ENCODE measurements around the gene CD44. TPM values are rescaled to one million over a fixed set of nuclear protein-coding genes. Genes with fewer than 3 reads are reported as not detected.

CD44 gene
- total RNA-seq, 4 donors from 2014 or later: 19.5 to 32.5 (median 29.2) TPM

GRCh38 chr11:35245786-35246185 lies 106.8 kb downstream of the CD44 start:
- H3K36me3 ChIP-seq: no peaks in the 10 kb centered on the region
- H3K27me3 ChIP-seq: no peaks in the 10 kb centered on the region
- TF ChIP-seq POLR2A (IDR thresholded peaks at IDR 0.05): no peak
- no peak for TF ChIP-seq CTCF (IDR thresholded peaks at IDR 0.05 in 4 of 5, conservative IDR thresholded peaks at IDR 0.05 in 1 of 5)
- peak overlapping the region in 3 of 4 donors; percentile 11 to 59 (median 50) for H3K27ac ChIP-seq
- H3K9me3 ChIP-seq: no peaks in the 10 kb centered on the region
- H3K4me1 ChIP-seq: peaks cover 4 to 9% of the 10 kb centered on the region in 2 donors
- intact Hi-C loops (cut with DNase I; ENCODE audit: low total_unique reads) (loop anchor here (10.0 kb wide), 1 partner anchor 119 kb away; no protein-coding TSS in a partner anchor), in situ Hi-C loops (cut with MboI; ENCODE audit: low sequenced_read_pairs in 4 of 4) (loop anchor here in 1 of 4 donors (10.0 to 25.0 kb wide), 2 partner anchors 149 to 658 kb away; no protein-coding TSS in a partner anchor)
- peak; percentile 31 to 33 for ATAC-seq
- DNase-seq: no peak
- no peak overlapping the region for H3K4me3 ChIP-seq

- in situ Hi-C loops (cut with MboI; ENCODE audit: low sequenced_read_pairs in 4 of 4) (loop anchor here in 1 of 4 donors (10.0 to 25.0 kb wide), 2 partner anchors 148 to 659 kb away; no protein-coding TSS in a partner anchor), intact Hi-C loops (cut with DNase I; ENCODE audit: low total_unique reads) (loop anchor here (10.0 kb wide), 1 partner anchor 118 kb away; no protein-coding TSS in a partner anchor)
- peak; percentile 42 to 51 for ATAC-seq
- Histone ChIP-seq H3K27ac (peak overlapping the region; percentile 11 to 59 (median 48)), H3K27me3 (no peaks in the 10 kb centered on the region), H3K36me3 (no peaks in the 10 kb centered on the region), H3K9me3 (no peaks in the 10 kb centered on the region), H3K4me3 (no peak overlapping the region), H3K4me1 (peaks cover 4 to 9% of the 10 kb centered on the region in 2 donors)
- DNase-seq: no peak
- TF ChIP-seq POLR2A (IDR thresholded peaks at IDR 0.05) (no peak), CTCF (IDR thresholded peaks at IDR 0.05 in 4 of 5, conservative IDR thresholded peaks at IDR 0.05 in 1 of 5) (no peak)
These were observed 107.8 kb downstream of the CD44 start for GRCh38 chr11:35246745-35247144.

GRCh38 chr11:35247428-35247827 lies 108.5 kb downstream of the CD44 start:
- DNase-seq: peak in 1 of 2 donors; percentile 34
- Histone ChIP-seq H3K9me3 (no peaks in the 10 kb centered on the region), H3K27ac (peak overlapping the region in 1 of 4 donors; percentile 59), H3K27me3 (no peaks in the 10 kb centered on the region), H3K36me3 (no peaks in the 10 kb centered on the region), H3K4me1 (peaks cover 4 to 9% of the 10 kb centered on the region in 2 donors), H3K4me3 (no peak overlapping the region)
- in situ Hi-C loops (cut with MboI; ENCODE audit: low sequenced_read_pairs in 4 of 4) (loop anchor here in 1 of 4 donors (10.0 to 25.0 kb wide), 2 partner anchors 147 to 660 kb away; no protein-coding TSS in a partner anchor), intact Hi-C loops (cut with DNase I; ENCODE audit: low total_unique reads) (loop anchor here (10.0 kb wide), 1 partner anchor 117 kb away; no protein-coding TSS in a partner anchor)
- ATAC-seq: no peak
- TF ChIP-seq POLR2A (IDR thresholded peaks at IDR 0.05) (no peak), CTCF (IDR thresholded peaks at IDR 0.05 in 4 of 5, conservative IDR thresholded peaks at IDR 0.05 in 1 of 5) (no peak)

- ATAC-seq (no peak), DNase-seq (no peak)
- Histone ChIP-seq H3K27ac (no peak overlapping the region), H3K9me3 (no peaks in the 10 kb centered on the region), H3K4me3 (no peak overlapping the region), H3K27me3 (no peaks in the 10 kb centered on the region), H3K4me1 (peaks cover 4 to 9% of the 10 kb centered on the region in 2 donors), H3K36me3 (no peaks in the 10 kb centered on the region)
- in situ Hi-C loops (cut with MboI; ENCODE audit: low sequenced_read_pairs in 4 of 4): loop anchor here in 1 of 4 donors (10.0 to 25.0 kb wide), 2 partner anchors 147 to 661 kb away; no protein-coding TSS in a partner anchor
- TF ChIP-seq CTCF (IDR thresholded peaks at IDR 0.05 in 4 of 5, conservative IDR thresholded peaks at IDR 0.05 in 1 of 5): no peak
- no peak for TF ChIP-seq POLR2A (IDR thresholded peaks at IDR 0.05)
- intact Hi-C loops (cut with DNase I; ENCODE audit: low total_unique reads): loop anchor here (10.0 kb wide), 1 partner anchor 117 kb away; no protein-coding TSS in a partner anchor
These were observed 108.9 kb downstream of the CD44 start for GRCh38 chr11:35247863-35248262.

Data from gastrocnemius medialis (tissue), 4 donors.